NCI-H774 (cell line): ENCODE results near the gene NOP58.
A peak's percentile ranks its signal among the peaks of the same experiment; 100 is the strongest.
"Not testable (repeated sequence)": the region's sequence is repeated elsewhere in the genome, so short reads cannot be mapped to it uniquely, and the experiment has no call there.

Experiments
- DNase-seq: peaks from one replicate; lab custom pipeline; 2025; lab: John Stamatoyannopoulos, UW

Gene NOP58

DNA sequence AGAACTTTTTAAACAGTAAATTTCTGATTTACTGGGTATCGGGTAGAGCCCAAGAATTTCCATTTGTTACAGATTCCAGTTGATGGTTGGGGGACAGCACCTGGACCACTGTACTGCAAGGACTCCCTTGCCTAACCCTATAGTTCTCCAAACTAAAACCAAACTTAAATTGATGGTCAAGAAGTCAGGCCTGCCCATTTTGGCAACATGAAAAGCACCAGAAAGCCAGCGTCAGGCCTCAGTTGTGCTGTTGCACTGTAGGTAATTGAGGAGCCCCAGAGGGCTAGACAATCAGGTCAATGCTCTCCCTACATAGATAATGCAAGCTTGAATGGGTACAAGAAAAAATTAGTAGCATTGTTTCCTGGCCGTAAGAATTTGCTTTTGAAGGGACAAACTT is 40.5 kb downstream of the NOP58 start:
- DNase-seq = no peak

DNA sequence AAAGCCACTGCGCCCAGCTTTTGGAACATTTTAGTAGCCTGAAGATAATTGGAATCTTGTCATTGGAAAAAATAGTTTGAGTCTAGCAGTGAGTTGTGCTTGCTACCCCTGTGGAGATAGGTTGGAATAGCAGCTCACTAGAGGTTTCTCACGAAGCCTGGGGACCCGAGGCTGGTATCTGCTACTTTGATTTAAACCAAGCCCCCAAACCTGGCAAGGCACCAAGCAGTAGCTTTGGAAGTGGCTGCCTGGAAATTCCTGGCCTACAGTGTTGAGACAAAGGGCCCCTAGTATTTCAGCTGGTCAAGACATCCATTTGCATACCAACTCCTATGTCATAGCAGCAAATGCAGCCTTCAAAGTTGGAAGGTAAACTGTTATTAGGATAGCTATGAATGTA is 42.1 kb downstream of the NOP58 start:
- DNase-seq = no peak

DNA sequence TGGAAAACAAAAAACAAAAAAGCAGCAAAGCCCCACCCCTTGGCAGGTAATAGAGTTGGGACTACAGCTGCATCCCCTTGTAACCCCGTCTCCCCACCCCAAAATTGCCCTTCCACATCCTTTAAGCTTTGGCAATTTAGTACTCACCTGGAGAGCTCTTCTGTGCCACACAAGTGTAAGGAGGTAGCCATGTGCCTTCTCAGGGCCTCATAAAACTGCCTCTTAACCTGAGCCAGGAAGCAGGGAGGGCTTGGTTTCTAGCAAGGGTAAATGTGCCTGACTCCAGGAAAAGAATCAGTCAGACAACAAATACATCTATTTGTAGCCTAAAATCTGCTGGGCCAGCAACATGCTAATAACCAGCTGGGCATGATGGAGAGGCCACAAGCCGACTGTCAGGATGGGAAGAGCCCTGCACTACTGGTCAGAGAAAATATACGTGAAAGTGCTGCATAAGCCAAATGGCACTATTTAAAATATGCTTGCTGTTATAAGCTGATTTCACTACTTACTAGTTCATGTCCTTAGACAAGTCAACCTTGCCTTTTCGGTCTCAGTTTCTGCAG is 46.3 kb downstream of the NOP58 start:
- DNase-seq = no peak

DNA sequence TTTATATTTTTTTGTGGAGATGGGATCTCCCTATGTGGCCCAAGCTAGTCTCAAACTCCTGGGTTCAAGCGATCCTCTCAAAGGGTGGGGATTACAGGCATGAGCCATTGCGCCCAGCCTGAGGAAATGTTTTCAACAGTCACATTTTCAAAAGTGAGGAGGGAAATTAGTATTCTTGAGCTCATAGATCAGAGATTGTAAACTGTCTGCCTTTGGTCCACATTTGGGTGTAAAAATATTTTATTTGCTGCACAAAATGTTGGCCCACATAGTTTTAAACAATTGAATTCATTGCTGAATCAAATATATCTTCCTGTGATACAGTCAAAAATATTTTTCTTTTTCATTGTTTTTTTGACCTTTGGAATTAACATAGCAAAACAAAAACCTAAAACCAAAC is 48.6 kb downstream of the NOP58 start:
- DNase-seq = no peak

DNA sequence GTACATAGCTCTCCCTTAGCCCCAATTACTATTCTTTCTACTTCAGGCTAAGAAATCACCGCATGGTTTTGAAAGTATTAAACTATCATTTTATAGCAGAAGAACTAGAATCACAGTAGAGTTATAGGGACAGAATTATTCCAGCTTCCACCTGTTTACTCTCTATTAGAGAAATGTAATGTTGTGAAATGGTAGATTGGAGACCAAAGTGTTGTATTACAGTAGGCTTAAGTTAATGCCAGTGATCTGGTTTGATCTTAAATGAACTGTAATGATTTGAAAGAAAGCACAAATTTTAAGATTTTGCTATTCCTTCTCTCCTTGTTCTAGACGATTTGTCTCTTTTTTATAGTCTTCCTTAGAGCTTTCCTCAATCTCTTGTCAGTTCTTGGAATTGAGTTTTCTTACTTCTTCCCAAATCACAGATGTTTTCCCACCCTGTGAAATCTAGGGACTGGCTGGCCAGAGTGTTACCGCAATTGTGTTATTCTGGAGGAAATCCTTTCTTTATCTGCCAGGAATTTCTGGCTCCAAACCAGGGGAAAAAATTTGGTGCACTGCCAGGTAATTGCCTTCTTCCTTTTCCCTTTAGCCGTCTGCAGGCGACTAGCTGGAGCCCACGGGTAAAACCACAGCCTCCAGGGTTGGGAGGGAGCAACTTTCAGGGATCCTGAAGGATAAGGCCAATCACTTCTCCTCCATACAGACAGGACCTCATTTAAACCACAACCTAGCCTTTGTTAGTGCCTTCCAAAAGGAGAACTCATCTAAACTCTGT is 51.7 kb downstream of the NOP58 start:
- DNase-seq = no peak

DNA sequence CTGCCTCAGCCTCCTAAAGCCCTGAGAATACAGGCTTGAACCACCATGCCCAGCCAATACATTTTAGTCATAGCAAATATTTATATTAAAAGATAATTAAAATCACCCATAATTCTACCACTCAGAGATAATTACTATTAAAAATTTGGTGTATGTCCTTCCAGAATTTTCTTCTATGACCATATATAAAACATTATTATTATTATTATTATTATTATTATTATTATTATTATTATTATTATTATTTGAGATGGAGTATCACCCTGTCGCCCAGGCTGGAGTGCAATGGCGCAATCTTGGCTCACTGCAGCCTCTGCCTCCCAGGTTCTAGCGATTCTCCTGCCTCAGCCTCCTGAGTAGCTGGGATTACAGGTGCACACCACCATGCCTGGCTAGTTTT is 54.8 kb downstream of the NOP58 start:
- DNase-seq = not testable (repeated sequence)

DNA sequence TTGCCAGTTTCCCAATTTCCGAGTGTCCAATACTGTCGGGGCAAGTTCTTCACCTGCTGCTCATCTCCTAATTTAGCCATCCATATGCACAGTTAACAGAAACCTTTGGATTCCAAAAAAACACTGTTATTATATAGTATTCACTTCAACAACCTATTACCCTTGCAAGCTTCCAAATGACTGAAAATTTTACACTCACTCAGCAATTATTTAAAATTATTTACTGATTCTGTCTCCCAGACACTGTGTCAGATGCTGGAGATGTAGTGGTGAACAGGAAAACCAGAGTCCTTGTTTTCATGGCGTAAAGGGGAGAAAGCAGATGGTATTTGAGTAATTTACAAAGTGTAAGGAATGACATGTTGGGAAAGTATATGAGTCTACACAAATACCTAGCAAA is 56.9 kb downstream of the NOP58 start:
- no peak for DNase-seq

DNA sequence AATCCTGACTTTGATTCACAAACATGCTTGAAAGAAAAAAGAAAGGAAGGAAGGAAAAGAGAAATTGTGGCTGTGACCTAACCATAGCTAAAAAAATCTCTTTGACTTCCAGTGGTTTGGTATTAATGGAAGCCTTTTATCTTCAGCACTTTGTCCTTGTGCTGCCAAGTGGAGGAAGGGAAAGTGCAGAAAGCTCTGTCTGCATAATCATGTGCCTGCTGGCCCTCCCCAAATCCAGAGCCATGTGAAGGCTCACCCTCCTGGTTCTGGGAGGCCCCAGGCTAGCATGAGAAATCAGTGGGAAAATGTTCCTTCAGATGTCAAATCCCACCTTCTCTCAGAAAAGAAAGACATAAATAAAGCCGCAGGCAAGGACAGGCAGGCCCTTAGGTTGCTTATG is 62.3 kb downstream of the NOP58 start:
- no peak for DNase-seq

DNA sequence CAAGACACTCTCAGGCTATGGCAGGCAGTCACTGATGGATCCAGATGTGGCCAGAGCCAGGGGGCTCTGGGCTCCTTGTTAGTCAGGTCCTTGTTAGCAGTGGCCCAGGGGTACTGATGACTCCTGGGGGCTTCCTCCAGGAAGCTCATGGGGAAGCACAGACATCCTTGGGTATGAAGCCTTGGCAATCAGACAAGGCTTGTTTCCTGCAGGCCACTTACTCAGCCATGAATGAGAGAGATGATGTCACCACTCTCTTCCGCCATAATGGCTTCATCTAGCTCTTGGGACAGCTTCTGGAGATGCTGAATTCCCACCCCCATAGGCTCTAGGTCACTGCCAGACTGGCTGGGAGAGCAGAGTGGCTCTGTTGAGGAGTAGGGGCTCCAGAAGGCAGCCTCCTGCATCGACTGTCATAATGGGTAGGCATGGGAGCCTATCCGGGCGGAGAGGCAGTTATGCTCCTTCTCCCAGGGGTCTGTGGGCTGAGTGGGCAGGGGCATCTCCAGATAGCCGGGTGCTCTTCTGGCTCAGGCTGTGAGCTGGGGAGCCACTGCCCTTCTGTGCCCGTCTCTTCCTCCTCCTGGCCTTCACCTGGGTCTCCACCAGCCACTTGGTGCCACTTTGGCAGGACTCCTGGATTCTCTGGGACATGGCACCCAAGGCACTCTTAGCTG is 70.4 kb downstream of the NOP58 start:
- DNase-seq = no peak

DNA sequence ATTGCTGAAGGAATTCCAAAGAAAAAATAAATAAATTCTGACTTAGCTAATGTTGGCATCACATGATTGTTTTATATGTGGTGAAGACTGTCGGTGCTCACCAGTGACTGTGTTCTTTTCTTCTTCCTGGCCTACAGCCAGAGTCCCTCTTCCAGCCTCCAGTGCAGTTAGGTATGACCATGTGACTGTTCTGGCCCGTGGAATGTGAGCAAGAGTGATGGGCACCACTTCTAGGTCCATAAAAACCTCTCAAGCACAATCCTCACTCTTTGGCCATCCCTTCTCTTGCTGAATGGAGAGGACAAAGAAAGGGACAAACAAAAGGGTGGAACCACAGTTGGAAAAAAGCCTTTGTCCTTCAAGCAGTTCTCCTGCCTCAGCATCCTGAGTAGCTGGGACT is 71.6 kb downstream of the NOP58 start:
- DNase-seq = no peak

DNA sequence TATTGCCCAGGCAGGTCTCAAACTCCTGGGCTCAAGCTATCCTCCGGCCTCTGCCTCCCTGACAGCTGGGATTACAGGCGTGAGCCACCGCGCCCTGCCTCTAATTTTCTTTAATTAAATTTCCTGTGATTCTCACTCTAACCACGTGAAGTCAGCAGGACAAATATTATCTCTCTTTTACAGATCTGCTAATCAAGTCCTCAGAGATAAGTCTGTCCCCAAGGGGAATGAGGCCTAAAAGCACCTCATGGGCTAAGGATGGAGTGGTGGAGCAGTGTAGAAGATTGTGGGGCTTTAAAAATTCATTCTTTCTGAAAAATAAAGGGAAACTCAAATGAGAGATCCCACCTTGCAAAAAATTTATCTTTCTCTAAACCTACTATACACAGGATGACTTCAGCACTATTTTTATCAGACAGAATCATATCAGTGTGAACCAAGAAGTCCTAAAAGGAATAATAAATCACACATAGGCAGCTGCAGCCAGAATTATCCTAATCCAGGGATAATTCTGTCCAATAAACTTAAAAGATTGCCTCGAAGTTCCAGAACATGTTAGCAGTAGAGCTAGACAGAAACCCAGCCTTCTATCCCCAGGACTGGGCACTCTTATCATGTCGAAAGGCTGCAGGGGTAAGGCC is 72.3 kb downstream of the NOP58 start:
- DNase-seq = no peak

DNA sequence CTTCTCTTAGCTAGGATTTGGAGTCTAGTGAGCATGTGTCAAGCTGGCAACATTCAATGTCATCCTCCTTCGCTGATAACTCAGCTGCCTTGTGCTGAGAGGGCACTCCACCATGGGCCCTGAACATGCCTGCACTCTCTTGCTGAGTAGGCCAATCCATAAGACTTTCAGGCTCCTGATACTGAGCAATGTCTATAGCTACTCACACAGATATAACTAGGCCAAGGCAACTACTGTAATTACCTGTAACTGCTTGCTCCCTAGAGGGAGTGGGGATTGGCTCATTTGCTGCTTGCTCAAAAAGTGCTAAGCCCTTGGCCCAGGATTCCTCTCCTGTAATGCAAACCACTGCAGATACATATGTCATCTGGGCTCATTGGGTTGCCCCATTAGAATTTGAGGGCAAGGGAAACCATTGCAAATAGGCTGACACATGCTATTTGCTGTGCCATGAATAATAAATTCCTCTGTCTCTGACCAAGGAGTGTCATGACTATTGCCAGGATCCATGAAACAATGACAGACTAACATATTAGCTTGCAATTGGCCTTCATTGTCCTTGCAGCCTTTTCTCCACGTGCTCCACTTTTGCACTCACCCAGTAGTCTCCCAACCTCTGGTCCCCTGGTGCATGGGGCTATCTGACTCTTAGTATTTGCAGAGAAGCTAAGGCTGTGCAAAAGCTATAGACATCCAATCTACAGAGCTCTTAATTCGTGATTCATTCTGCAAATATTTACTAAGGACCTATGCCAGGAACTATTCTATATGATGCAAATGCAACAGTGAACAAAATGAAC is 73.7 kb downstream of the NOP58 start:
- DNase-seq = peak; percentile 26

DNA sequence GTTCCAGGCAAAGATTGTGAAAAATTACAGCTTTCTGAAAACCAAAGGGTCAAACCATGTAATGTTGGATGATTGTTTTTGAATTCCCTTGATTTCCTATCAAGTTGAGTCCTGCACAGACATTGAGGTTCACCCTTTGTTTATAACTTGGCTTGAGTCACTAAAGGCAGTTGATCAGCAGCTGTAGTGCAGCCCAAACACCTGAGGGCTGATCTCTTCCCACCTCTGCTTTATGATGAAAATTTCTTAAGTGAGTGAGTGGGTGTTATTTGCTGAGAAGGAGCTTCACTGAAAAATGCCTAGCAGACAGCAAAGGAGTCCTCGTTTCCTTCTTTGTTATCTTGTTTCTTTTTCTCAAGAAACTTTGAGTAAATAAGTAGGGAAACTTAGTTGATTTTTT is 78.6 kb downstream of the NOP58 start:
- no peak for DNase-seq

DNA sequence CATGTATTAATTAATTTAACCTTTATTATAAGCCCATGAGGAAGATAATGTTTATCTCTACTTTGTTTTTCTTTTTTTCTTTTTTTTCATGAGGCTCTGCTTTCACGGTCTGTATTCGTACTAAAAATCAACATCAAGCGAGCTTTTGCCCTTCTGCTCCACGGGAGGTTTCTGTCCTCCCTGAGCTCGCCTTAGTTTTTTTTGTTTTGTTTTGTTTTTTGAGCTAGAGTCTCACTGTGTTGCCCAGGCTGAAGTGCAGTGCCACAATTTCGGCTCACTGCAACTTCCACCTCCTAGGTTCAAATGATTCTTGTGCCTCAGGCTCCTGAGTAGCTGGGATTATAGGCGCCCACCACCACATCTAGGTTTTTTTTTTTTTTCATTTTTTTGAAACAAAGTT is 80.6 kb downstream of the NOP58 start:
- DNase-seq = no peak
